ENCODE data around the gene ATG7. TPM values are rescaled to one million over a fixed set of nuclear protein-coding genes. Genes with fewer than 3 reads are reported as not detected.
"Not testable (repeated sequence)": the region's sequence is repeated elsewhere in the genome, so short reads cannot be mapped to it uniquely, and the experiment has no call there.

Gene ATG7
- total RNA-seq, 1 donor from 2014 or later, result 53.5 TPM

- Histone ChIP-seq H3K79me2 (ENCODE audit: low read depth) (no peaks in the 10 kb centered on the region), H2AFZ (replicated peaks) (no peak overlapping the region), H4K20me1 (ENCODE audit: low read depth) (no peaks in the 10 kb centered on the region), H3K9ac (no peak overlapping the region), H3K4me2 (no peak overlapping the region), H3K4me3 (no peak overlapping the region), H3K9me3 (ENCODE audit: low read depth) (no peaks in the 10 kb centered on the region), H3K4me1 (peaks cover 7% of the 10 kb centered on the region), H3F3A (ENCODE audit: low read depth) (no peaks in the 10 kb centered on the region), H3K36me3 (no peaks in the 10 kb centered on the region), H3K27me3 (no peaks in the 10 kb centered on the region), H3K27ac (no peak overlapping the region)
- TF ChIP-seq EZH2 (IDR thresholded peaks at IDR 0.05) (no peak), EZH2phosphoT487 (IDR thresholded peaks at IDR 0.05) (no peak)
- TF ChIP-seq, protein P1, sequence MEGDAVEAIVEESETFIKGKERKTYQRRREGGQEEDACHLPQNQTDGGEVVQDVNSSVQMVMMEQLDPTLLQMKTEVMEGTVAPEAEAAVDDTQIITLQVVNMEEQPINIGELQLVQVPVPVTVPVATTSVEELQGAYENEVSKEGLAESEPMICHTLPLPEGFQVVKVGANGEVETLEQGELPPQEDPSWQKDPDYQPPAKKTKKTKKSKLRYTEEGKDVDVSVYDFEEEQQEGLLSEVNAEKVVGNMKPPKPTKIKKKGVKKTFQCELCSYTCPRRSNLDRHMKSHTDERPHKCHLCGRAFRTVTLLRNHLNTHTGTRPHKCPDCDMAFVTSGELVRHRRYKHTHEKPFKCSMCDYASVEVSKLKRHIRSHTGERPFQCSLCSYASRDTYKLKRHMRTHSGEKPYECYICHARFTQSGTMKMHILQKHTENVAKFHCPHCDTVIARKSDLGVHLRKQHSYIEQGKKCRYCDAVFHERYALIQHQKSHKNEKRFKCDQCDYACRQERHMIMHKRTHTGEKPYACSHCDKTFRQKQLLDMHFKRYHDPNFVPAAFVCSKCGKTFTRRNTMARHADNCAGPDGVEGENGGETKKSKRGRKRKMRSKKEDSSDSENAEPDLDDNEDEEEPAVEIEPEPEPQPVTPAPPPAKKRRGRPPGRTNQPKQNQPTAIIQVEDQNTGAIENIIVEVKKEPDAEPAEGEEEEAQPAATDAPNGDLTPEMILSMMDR (IDR thresholded peaks at IDR 0.05), result no peak
- no peak for DNase-seq (ENCODE audit: low spot score)
- Mint-ChIP-seq H3K36me3 (peaks cover 8% of the 10 kb centered on the region), H3K4me1 (peaks cover 31% of the 10 kb centered on the region), H3K27me3 (ENCODE audit: insufficient read depth, low read depth) (no peaks in the 10 kb centered on the region), H3K27ac (peak overlapping the region; percentile 47), H3K4me3 (no peak overlapping the region), H3K9me3 (peaks cover 2% of the 10 kb centered on the region)
These were observed 249.0 kb downstream of the ATG7 start for GRCh38 chr3:11521167-11521566.

- Mint-ChIP-seq H3K4me1 (peaks cover 30% of the 10 kb centered on the region), H3K4me3 (no peak overlapping the region), H3K9me3 (peaks cover 2% of the 10 kb centered on the region), H3K36me3 (peaks cover 9% of the 10 kb centered on the region), H3K27me3 (ENCODE audit: insufficient read depth, low read depth) (no peaks in the 10 kb centered on the region), H3K27ac (peak overlapping the region; percentile 33)
- H3F3A ChIP-seq (ENCODE audit: low read depth), result no peaks in the 10 kb centered on the region
- H3K27me3 ChIP-seq, result no peaks in the 10 kb centered on the region
- H3K4me2 ChIP-seq, result no peak overlapping the region
- H3K79me2 ChIP-seq (ENCODE audit: low read depth), result no peaks in the 10 kb centered on the region
- DNase-seq (ENCODE audit: low spot score), result no peak
- H3K9ac ChIP-seq, result no peak overlapping the region
- H3K4me1 ChIP-seq, result peaks cover 7% of the 10 kb centered on the region
- H3K9me3 ChIP-seq (ENCODE audit: low read depth), result no peaks in the 10 kb centered on the region
- H3K4me3 ChIP-seq, result no peak overlapping the region
- H3K27ac ChIP-seq, result no peak overlapping the region
- no peaks in the 10 kb centered on the region for H4K20me1 ChIP-seq (ENCODE audit: low read depth)
- H3K36me3 ChIP-seq, result no peaks in the 10 kb centered on the region
- no peak overlapping the region for H2AFZ ChIP-seq (replicated peaks)
- TF ChIP-seq EZH2 (IDR thresholded peaks at IDR 0.05) (no peak), EZH2phosphoT487 (IDR thresholded peaks at IDR 0.05) (no peak)
- TF ChIP-seq, protein P1 (IDR thresholded peaks at IDR 0.05), result no peak
These were observed 250.2 kb downstream of the ATG7 start for GRCh38 chr3:11522398-11522715.

DNA sequence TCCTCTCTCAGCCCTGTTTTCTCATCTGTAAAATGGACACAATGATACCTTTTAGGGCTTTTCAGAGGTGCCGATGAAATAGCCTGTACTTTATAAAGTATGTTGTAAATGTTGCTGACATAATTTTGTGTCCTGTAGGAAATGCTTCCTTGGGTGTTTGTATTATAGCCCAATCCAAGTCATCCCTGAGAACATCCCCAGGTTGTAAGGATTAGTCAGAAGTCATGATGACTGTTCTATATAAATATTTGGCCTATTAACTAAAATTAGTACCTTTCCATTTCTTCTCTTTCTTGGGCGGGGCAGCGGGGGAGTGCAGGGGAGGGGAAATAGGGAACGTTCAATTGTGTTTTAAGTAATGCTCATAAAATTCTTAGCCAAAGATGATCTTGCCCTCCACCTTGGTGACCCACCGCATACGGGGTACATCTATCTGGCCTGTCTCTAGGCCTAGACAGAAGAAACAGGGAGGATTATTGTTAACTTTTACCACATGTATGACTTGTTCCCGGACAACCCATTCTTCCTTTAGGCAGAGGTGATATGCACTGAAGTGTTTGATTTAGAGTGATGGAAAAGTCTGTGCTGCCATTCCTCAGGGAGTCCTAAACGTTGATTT is 250.9 kb downstream of the ATG7 start:
- Histone ChIP-seq H3F3A (ENCODE audit: low read depth) (no peaks in the 10 kb centered on the region), H3K27ac (no peak overlapping the region), H3K9ac (no peak overlapping the region), H3K79me2 (ENCODE audit: low read depth) (no peaks in the 10 kb centered on the region), H3K4me2 (no peak overlapping the region), H3K36me3 (no peaks in the 10 kb centered on the region), H3K27me3 (no peaks in the 10 kb centered on the region), H3K4me1 (peaks cover 7% of the 10 kb centered on the region), H2AFZ (replicated peaks) (no peak overlapping the region), H3K9me3 (ENCODE audit: low read depth) (no peaks in the 10 kb centered on the region), H3K4me3 (no peak overlapping the region), H4K20me1 (ENCODE audit: low read depth) (no peaks in the 10 kb centered on the region)
- Mint-ChIP-seq H3K27me3 (ENCODE audit: insufficient read depth, low read depth) (no peaks in the 10 kb centered on the region), H3K4me3 (no peak overlapping the region), H3K9me3 (peaks cover 2% of the 10 kb centered on the region), H3K36me3 (peaks cover 7% of the 10 kb centered on the region), H3K4me1 (peaks cover 23% of the 10 kb centered on the region), H3K27ac (peak overlapping the region; percentile 78)
- no peak for DNase-seq (ENCODE audit: low spot score)
- no peak for TF ChIP-seq EZH2 (IDR thresholded peaks at IDR 0.05)
- TF ChIP-seq EZH2phosphoT487 (IDR thresholded peaks at IDR 0.05), result no peak

DNA sequence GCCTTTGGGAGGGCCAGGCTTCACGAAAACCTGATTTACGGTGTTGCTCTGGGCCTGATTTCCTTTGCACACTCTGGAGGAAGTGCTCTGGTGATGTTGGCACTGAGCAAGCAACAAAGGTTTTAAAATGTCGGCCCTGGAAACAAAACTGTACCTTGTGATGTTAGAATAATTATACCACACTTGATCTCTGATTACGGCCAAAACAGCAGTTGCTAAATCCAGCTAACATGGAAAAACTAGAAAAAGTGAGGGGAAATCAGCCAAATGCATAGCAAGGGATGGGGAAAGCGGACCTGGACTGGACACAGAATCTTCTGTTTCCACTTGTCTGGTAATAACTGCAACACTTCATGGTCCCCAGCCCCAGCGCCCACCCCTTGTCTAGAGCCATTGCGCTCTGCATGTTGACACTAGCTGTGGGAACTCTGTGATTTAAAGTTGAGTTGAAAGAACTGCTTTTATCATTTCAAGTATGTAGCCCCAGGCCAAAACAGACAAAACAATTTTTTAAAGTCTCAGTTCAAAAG is 251.4 kb downstream of the ATG7 start:
- Histone ChIP-seq H3F3A (ENCODE audit: low read depth) (no peaks in the 10 kb centered on the region), H3K4me1 (peaks cover 7% of the 10 kb centered on the region), H3K79me2 (ENCODE audit: low read depth) (no peaks in the 10 kb centered on the region), H3K27me3 (no peaks in the 10 kb centered on the region), H3K4me3 (no peak overlapping the region), H3K4me2 (no peak overlapping the region), H3K27ac (no peak overlapping the region), H2AFZ (replicated peaks) (no peak overlapping the region), H3K36me3 (no peaks in the 10 kb centered on the region), H3K9ac (no peak overlapping the region), H3K9me3 (ENCODE audit: low read depth) (no peaks in the 10 kb centered on the region), H4K20me1 (ENCODE audit: low read depth) (no peaks in the 10 kb centered on the region)
- H3K9me3 Mint-ChIP-seq, result peaks cover 2% of the 10 kb centered on the region
- DNase-seq (ENCODE audit: low spot score), result no peak
- no peak for TF ChIP-seq EZH2phosphoT487 (IDR thresholded peaks at IDR 0.05)
- TF ChIP-seq EZH2 (IDR thresholded peaks at IDR 0.05), result no peak
- TF ChIP-seq, protein P1 (IDR thresholded peaks at IDR 0.05), result no peak
- H3K27ac Mint-ChIP-seq, result peak overlapping the region; percentile 78
- no peak overlapping the region for H3K4me3 Mint-ChIP-seq
- H3K36me3 Mint-ChIP-seq, result peaks cover 10% of the 10 kb centered on the region
- peaks cover 23% of the 10 kb centered on the region for H3K4me1 Mint-ChIP-seq
- no peaks in the 10 kb centered on the region for H3K27me3 Mint-ChIP-seq (ENCODE audit: insufficient read depth, low read depth)

GRCh38 chr3:11526121-11526520 is 253.9 kb downstream of the ATG7 start:
- not testable (repeated sequence) for H2AFZ ChIP-seq (replicated peaks); H3K27me3 ChIP-seq; H3K9me3 Mint-ChIP-seq; H3K27ac Mint-ChIP-seq; H3F3A ChIP-seq (ENCODE audit: low read depth); H3K4me1 ChIP-seq; H3K9me3 ChIP-seq (ENCODE audit: low read depth); H3K9ac ChIP-seq; H4K20me1 ChIP-seq (ENCODE audit: low read depth); H3K36me3 ChIP-seq; H3K4me2 ChIP-seq; H3K4me3 ChIP-seq; DNase-seq (ENCODE audit: low spot score); H3K4me3 Mint-ChIP-seq; H3K27ac ChIP-seq; H3K79me2 ChIP-seq (ENCODE audit: low read depth); H3K27me3 Mint-ChIP-seq (ENCODE audit: insufficient read depth, low read depth)
- Mint-ChIP-seq H3K36me3 (peaks cover 10% of the 10 kb centered on the region), H3K4me1 (peaks cover 28% of the 10 kb centered on the region)

All from neural progenitor cell (in vitro differentiated cells).